Colonic mucosa (tissue), 4 donors: ENCODE measurements around the gene EXOC3. TPM values are rescaled to one million over a fixed set of nuclear protein-coding genes. Genes with fewer than 3 reads are reported as not detected.

ENCODE experiments used
- DNase-seq: peaks from one replicate; pipeline ENCODE4 v3.0.0-alpha.2; 2020
- H3K27ac ChIP-seq: fragments of 200-600 bp; one replicate; pipeline ENCODE4 v1.8.0; 2021
- H3K27me3 ChIP-seq: fragments of 200-600 bp; one replicate; pipeline ENCODE4 v1.8.0; 2021
- H3K36me3 ChIP-seq: fragments of 200-600 bp; one replicate; pipeline ENCODE4 v1.8.0; 2021
- H3K4me1 ChIP-seq: fragments of 200-600 bp; one replicate; pipeline ENCODE4 v1.8.0; 2021; ENCODE audit warnings: mild to moderate bottlenecking
- H3K4me3 ChIP-seq: fragments of 200-600 bp; one replicate; pipeline ENCODE4 v1.8.0; 2021
- H3K9ac ChIP-seq, 2 donors: one replicate each; pipeline ENCODE4 v1.7.0; 2013; ENCODE audit warnings: control low read depth in 2 of 2, low read depth in 2 of 2, low read length in 2 of 2
- H3K9me3 ChIP-seq: fragments of 200-600 bp; one replicate; pipeline ENCODE4 v1.8.0; 2021
- CTCF ChIP-seq: fragments of 200-600 bp; IDR thresholded peaks from one replicate; pipeline ENCODE4 v1.8.0; 2022; ENCODE audit warnings: antibody characterized with exemption, mild to moderate bottlenecking
- intact Hi-C: fragments of 100-400 bp; cut with DNase I; formaldehyde crosslinking; loops from one replicate; pipeline ENCODE4 v1.14.1; 2022
- total RNA-seq, 2 donors: library from RNA; stranded (reverse); fragmentation: NEBNext Ultra II Directional in 1 of 2; extraction: Animal tissue kit (Norgen Biotek cat#: 25700) in 1 of 2; gene quantifications; one replicate each; pipeline ENCODE4 v1.2.1, GENCODE V29; 2021
- donor health status: healthy.
- donor health status: DM: no; HTN: no; CAD: no.
- donor health status: DM: no; HTN: no; CAD: no.

The EXOC3 gene
- total RNA-seq, 2 donors from 2014 or later, result 52.0 to 58.7 TPM

- Histone ChIP-seq H3K9ac (no peak overlapping the region), H3K36me3 (peaks cover 19% of the 10 kb centered on the region), H3K9me3 (no peaks in the 10 kb centered on the region), H3K27me3 (no peaks in the 10 kb centered on the region), H3K27ac (no peak overlapping the region), H3K4me1 (no peaks in the 10 kb centered on the region), H3K4me3 (no peak overlapping the region)
- no peak for DNase-seq
- intact Hi-C loops, result no loop called here
- TF ChIP-seq CTCF, result no peak
These were observed 17.3 kb downstream of the EXOC3 start for GRCh38 chr5:460273-460625.

GRCh38 chr5:462051-462481 lies 19.1 kb downstream of the EXOC3 start:
- Histone ChIP-seq H3K27me3 (no peaks in the 10 kb centered on the region), H3K9me3 (no peaks in the 10 kb centered on the region), H3K27ac (no peak overlapping the region), H3K4me1 (no peaks in the 10 kb centered on the region), H3K9ac (no peak overlapping the region), H3K36me3 (peaks cover 17% of the 10 kb centered on the region), H3K4me3 (no peak overlapping the region)
- intact Hi-C loops, result no loop called here
- no peak for TF ChIP-seq CTCF
- no peak for DNase-seq

GRCh38 chr5:463301-463700 lies 20.3 kb downstream of the EXOC3 start:
- no peak for DNase-seq
- no peak overlapping the region for H3K4me3 ChIP-seq
- no peak overlapping the region for H3K27ac ChIP-seq
- TF ChIP-seq CTCF, result no peak
- H3K36me3 ChIP-seq, result peaks cover 8% of the 10 kb centered on the region
- H3K4me1 ChIP-seq, result no peaks in the 10 kb centered on the region
- no peaks in the 10 kb centered on the region for H3K27me3 ChIP-seq
- H3K9me3 ChIP-seq, result no peaks in the 10 kb centered on the region
- H3K9ac ChIP-seq, result no peak overlapping the region
- intact Hi-C loops, result no loop called here

GRCh38 chr5:463952-464351 lies 21.0 kb downstream of the EXOC3 start:
- Histone ChIP-seq H3K4me1 (no peaks in the 10 kb centered on the region), H3K36me3 (peaks cover 7% of the 10 kb centered on the region), H3K4me3 (no peak overlapping the region), H3K9ac (no peak overlapping the region), H3K27me3 (no peaks in the 10 kb centered on the region), H3K9me3 (no peaks in the 10 kb centered on the region), H3K27ac (no peak overlapping the region)
- intact Hi-C loops, result no loop called here
- TF ChIP-seq CTCF, result no peak
- no peak for DNase-seq

- H3K36me3 ChIP-seq, result peaks cover 7% of the 10 kb centered on the region
- intact Hi-C loops, result no loop called here
- DNase-seq, result no peak
- no peak overlapping the region for H3K27ac ChIP-seq
- H3K9ac ChIP-seq, result no peak overlapping the region
- H3K4me1 ChIP-seq, result no peaks in the 10 kb centered on the region
- no peaks in the 10 kb centered on the region for H3K9me3 ChIP-seq
- no peaks in the 10 kb centered on the region for H3K27me3 ChIP-seq
- H3K4me3 ChIP-seq, result no peak overlapping the region
- TF ChIP-seq CTCF, result no peak
These were observed 21.5 kb downstream of the EXOC3 start for GRCh38 chr5:464446-464842.
